CD14-positive monocyte (primary cell): ENCODE data around the gene ERLIN1. TPM values are rescaled to one million over a fixed set of nuclear protein-coding genes. Genes with fewer than 3 reads are reported as not detected.

ENCODE experiments used
- DNase-seq, 3 donors: peaks; one replicate each; pipeline ENCODE4 v3.0.0-alpha.2; 2011 to 2022
- H2AFZ ChIP-seq: 2 replicates; pipeline ENCODE4 v1.6.0; 2012; ENCODE audit warnings: mild to moderate bottlenecking, low read depth, low read length, inconsistent platforms; ENCODE audit not compliant: insufficient read depth, poor library complexity, severe bottlenecking
- H3K27ac ChIP-seq, 2 donors: 1 replicate in 1 of 2; 2 replicates in 1 of 2; pipeline ENCODE4 v1.5.1; 2012 to 2013; ENCODE audit warnings: low read length in 2 of 2, control low read depth in 1 of 2, inconsistent platforms in 1 of 2, low read depth in 1 of 2, mild to moderate bottlenecking in 1 of 2
- H3K27me3 ChIP-seq, 2 donors: one replicate each; pipeline versions ENCODE4 v1.6.0 to v1.6.1; 2011 to 2013; ENCODE audit warnings: low read length in 2 of 2; ENCODE audit not compliant: control insufficient read depth in 2 of 2, insufficient read depth in 2 of 2
- H3K36me3 ChIP-seq, 2 donors: replicated peaks in 1 of 2; 1 replicate in 1 of 2; 2 replicates in 1 of 2; pipeline versions ENCODE4 v1.5.1 to v1.6.1; 2012 to 2013; ENCODE audit warnings: low read length in 2 of 2, control low read depth in 1 of 2, inconsistent platforms in 1 of 2, mild to moderate bottlenecking in 1 of 2; ENCODE audit not compliant: insufficient read depth in 2 of 2, control insufficient read depth in 1 of 2
- H3K4me1 ChIP-seq, 2 donors: 1 replicate in 1 of 2; 2 replicates in 1 of 2; pipeline versions ENCODE4 v1.5.1 to v1.6.1; 2012 to 2013; ENCODE audit warnings: low read length in 2 of 2, control low read depth in 1 of 2, inconsistent platforms in 1 of 2, mild to moderate bottlenecking in 1 of 2, moderate library complexity in 1 of 2; ENCODE audit not compliant: insufficient read depth in 2 of 2, control insufficient read depth in 1 of 2
- H3K4me2 ChIP-seq: replicated peaks from 2 replicates; pipeline ENCODE3; 2012; ENCODE audit warnings: low read length, moderate library complexity, mild to moderate bottlenecking; ENCODE audit not compliant: poor library complexity, severe bottlenecking; ENCODE audit errors: extremely low read depth
- H3K4me3 ChIP-seq, 3 experiments: fragments of 200-600 bp in 1 of 3; sonication (generic) in 1 of 3; replicated peaks in 1 of 3; 1 replicate in 2 of 3; 2 replicates in 1 of 3; pipeline ENCODE4 v1.5.1; 2011 to 2013; ENCODE audit warnings: low read length in 3 of 3, mild to moderate bottlenecking in 3 of 3, control low read depth in 2 of 3, low read depth in 2 of 3, inconsistent platforms in 1 of 3, moderate library complexity in 1 of 3
- H3K79me2 ChIP-seq: 2 replicates; pipeline ENCODE4 v1.6.0; 2012; ENCODE audit warnings: mild to moderate bottlenecking, control low read depth, inconsistent platforms, low read length, moderate library complexity; ENCODE audit not compliant: insufficient read depth
- H3K9ac ChIP-seq: 2 replicates; pipeline ENCODE4 v1.6.0; 2017; ENCODE audit warnings: low read length, mild to moderate bottlenecking; ENCODE audit not compliant: insufficient read depth, poor library complexity, severe bottlenecking
- H3K9me3 ChIP-seq, 2 donors: replicated peaks in 1 of 2; 1 replicate in 1 of 2; 2 replicates in 1 of 2; pipeline versions ENCODE4 v1.5.1 to v1.6.1; 2012 to 2013; ENCODE audit warnings: low read length in 2 of 2, control low read depth in 1 of 2; ENCODE audit not compliant: control insufficient read depth in 1 of 2, insufficient read depth in 1 of 2
- H4K20me1 ChIP-seq: 2 replicates; pipeline ENCODE4 v1.6.0; 2012; ENCODE audit warnings: mild to moderate bottlenecking, low read length, control low read depth, moderate library complexity; ENCODE audit not compliant: insufficient read depth
- H3K27ac Mint-ChIP-seq, 7 donors: one replicate each; pipeline ENCODE4 v1.8.0; 2020; ENCODE audit warnings: mild to moderate bottlenecking in 7 of 7, mixed read lengths in 7 of 7, moderate library complexity in 6 of 7, inconsistent platforms in 2 of 7
- H3K27me3 Mint-ChIP-seq, 3 donors: one replicate each; pipeline ENCODE4 v1.8.0; 2021 to 2022; ENCODE audit warnings: low read depth in 3 of 3, mild to moderate bottlenecking in 3 of 3, mixed read lengths in 3 of 3, moderate library complexity in 3 of 3, inconsistent platforms in 1 of 3
- H3K36me3 Mint-ChIP-seq, 2 donors: one replicate each; pipeline ENCODE4 v1.8.0; 2020; ENCODE audit warnings: mixed read lengths in 2 of 2, inconsistent platforms in 1 of 2, mild to moderate bottlenecking in 1 of 2
- H3K4me1 Mint-ChIP-seq: one replicate; pipeline ENCODE4 v1.8.0; 2020; ENCODE audit warnings: mild to moderate bottlenecking, mixed read lengths
- H3K4me3 Mint-ChIP-seq, 2 donors: one replicate each; pipeline ENCODE4 v1.8.0; 2020; ENCODE audit warnings: mild to moderate bottlenecking in 2 of 2, mixed read lengths in 2 of 2, moderate library complexity in 1 of 2
- H3K9me3 Mint-ChIP-seq, 7 donors: one replicate each; pipeline ENCODE4 v1.8.0; 2020 to 2022; ENCODE audit warnings: mixed read lengths in 7 of 7, mild to moderate bottlenecking in 6 of 7, moderate library complexity in 6 of 7, inconsistent platforms in 2 of 7
- WGBS: methylation state at CpG from one replicate; pipeline ENCODE4 v1.1.5; 2013; ENCODE audit warnings: missing lambda C conversion rate; ENCODE audit not compliant: insufficient coverage; 5-methylcytosine and 5-hydroxymethylcytosine counted together
- intact Hi-C, 2 donors: fragments of 100-400 bp; cut with micrococcal nuclease; formaldehyde crosslinking; loops; one replicate each; pipeline versions ENCODE4 v1.15.0 to v1.15.1; 2023
- polyA plus RNA-seq, 3 donors: library from polyadenylated mRNA; depleted of rRNA in 1 of 3; unstranded in 2 of 3; stranded (reverse) in 1 of 3; fragments of 300-500 nt in 2 of 3; fragments of >200 nt in 1 of 3; fragmentation: Illumina TruSeq in 2 of 3; gene quantifications; 1 replicate in 2 of 3; 2 replicates in 1 of 3; pipeline ENCODE4 v1.2.3, GENCODE V29; 2012 to 2021
- TF ChIP-seq, protein P1 (sequence below): fragments of 200-600 bp; IDR thresholded peaks from one replicate; pipeline ENCODE4 v1.8.0; 2022; ENCODE audit warnings: antibody characterized with exemption, mild to moderate bottlenecking

The ERLIN1 gene
- polyA plus RNA-seq, 3 donors: 14.5 to 31.4 (median 18.7) TPM

DNA sequence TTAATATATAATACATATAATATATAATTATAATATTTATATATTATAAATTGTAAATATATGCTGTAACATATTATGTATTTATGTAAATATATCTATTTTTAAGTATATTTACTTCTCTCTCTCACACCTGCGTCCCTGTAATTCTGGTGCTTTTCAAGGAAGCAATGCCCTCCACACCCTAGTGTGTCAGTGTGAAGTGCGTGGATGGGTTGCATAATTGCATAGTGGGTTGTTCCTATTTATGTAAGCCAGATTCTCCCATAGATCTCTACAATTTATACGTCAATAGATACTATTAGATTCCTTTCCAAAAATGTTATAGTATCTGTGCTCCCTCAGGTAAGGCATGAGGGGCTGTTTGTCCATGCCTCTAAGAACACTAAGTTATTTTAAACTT, 54.3 kb downstream of the ERLIN1 start:
- Histone ChIP-seq H3K27ac (no peak overlapping the region), H3K4me1 (no peaks in the 10 kb centered on the region), H3K4me2 (no peak overlapping the region), H2AFZ (no peak overlapping the region), H3K27me3 (no peaks in the 10 kb centered on the region), H3K4me3 (no peak overlapping the region), H3K9me3 (peaks cover 8 to 10% of the 10 kb centered on the region in 2 donors), H3K36me3 (no peaks in the 10 kb centered on the region), H4K20me1 (no peaks in the 10 kb centered on the region), H3K9ac (no peak overlapping the region), H3K79me2 (no peaks in the 10 kb centered on the region)
- peaks cover 7 to 14% (median 8%) of the 10 kb centered on the region in 3 donors for H3K27me3 Mint-ChIP-seq
- no peaks in the 10 kb centered on the region for H3K4me1 Mint-ChIP-seq
- H3K27ac Mint-ChIP-seq: no peak overlapping the region
- peaks cover 6 to 24% (median 15%) of the 10 kb centered on the region in 7 donors for H3K9me3 Mint-ChIP-seq
- H3K36me3 Mint-ChIP-seq: no peaks in the 10 kb centered on the region
- DNase-seq: no peak
- intact Hi-C loops: no loop called here
- H3K4me3 Mint-ChIP-seq: no peak overlapping the region
- TF ChIP-seq, protein P1, sequence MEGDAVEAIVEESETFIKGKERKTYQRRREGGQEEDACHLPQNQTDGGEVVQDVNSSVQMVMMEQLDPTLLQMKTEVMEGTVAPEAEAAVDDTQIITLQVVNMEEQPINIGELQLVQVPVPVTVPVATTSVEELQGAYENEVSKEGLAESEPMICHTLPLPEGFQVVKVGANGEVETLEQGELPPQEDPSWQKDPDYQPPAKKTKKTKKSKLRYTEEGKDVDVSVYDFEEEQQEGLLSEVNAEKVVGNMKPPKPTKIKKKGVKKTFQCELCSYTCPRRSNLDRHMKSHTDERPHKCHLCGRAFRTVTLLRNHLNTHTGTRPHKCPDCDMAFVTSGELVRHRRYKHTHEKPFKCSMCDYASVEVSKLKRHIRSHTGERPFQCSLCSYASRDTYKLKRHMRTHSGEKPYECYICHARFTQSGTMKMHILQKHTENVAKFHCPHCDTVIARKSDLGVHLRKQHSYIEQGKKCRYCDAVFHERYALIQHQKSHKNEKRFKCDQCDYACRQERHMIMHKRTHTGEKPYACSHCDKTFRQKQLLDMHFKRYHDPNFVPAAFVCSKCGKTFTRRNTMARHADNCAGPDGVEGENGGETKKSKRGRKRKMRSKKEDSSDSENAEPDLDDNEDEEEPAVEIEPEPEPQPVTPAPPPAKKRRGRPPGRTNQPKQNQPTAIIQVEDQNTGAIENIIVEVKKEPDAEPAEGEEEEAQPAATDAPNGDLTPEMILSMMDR: no peak
- WGBS: no CpG with 5 or more reads among the region's 3 CpGs

DNA sequence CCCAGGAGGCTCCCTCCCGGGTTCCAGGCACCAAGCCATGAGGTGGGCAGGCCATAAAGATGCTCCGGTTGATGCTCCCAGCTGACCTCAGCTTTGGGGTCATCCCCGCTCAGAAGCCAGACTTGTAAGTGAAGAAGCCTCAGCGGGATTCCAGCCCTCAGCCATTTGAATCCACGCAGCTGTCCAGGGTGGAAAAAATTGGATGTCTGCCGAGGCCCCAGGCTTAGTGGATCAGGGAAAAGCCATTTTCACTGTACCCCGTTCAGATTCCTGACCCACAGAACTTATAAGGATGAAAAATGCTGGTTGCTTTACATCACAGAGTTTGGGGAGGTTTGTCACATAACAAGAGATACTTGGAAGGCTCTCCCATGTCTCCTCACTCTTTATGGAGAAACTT, 55.0 kb downstream of the ERLIN1 start:
- TF ChIP-seq, protein P1: no peak
- DNase-seq: no peak
- no peaks in the 10 kb centered on the region for H3K36me3 Mint-ChIP-seq
- H3K4me3 ChIP-seq: no peak overlapping the region
- H3K4me1 Mint-ChIP-seq: no peaks in the 10 kb centered on the region
- no peaks in the 10 kb centered on the region for H3K36me3 ChIP-seq
- H3K27me3 ChIP-seq: no peaks in the 10 kb centered on the region
- peaks cover 6 to 24% (median 13%) of the 10 kb centered on the region in 7 donors for H3K9me3 Mint-ChIP-seq
- H3K9ac ChIP-seq: no peak overlapping the region
- intact Hi-C loops: no loop called here
- no peak overlapping the region for H3K27ac Mint-ChIP-seq
- no peaks in the 10 kb centered on the region for H3K79me2 ChIP-seq
- H4K20me1 ChIP-seq: no peaks in the 10 kb centered on the region
- H3K9me3 ChIP-seq: peaks cover 8 to 10% of the 10 kb centered on the region in 2 donors
- WGBS: 98% methylated on average over 5 of the region's 7 CpGs
- H3K4me2 ChIP-seq: no peak overlapping the region
- H3K27ac ChIP-seq: no peak overlapping the region
- no peak overlapping the region for H3K4me3 Mint-ChIP-seq
- peaks cover 7 to 11% (median 8%) of the 10 kb centered on the region in 3 donors for H3K27me3 Mint-ChIP-seq
- no peaks in the 10 kb centered on the region for H3K4me1 ChIP-seq
- H2AFZ ChIP-seq: no peak overlapping the region
